GM18519 (cell line): Measurements from ENCODE around the gene ABHD16A.
A peak's percentile ranks its signal among the peaks of the same experiment; 100 is the strongest.

ENCODE experiments used
- ATAC-seq: cut with Tn5 transposase; IDR thresholded peaks from one replicate; pipeline ENCODE4 v1.9.1; 2021; ENCODE audit warnings: mild to moderate bottlenecking, moderate library complexity; ENCODE audit not compliant: unreplicated experiment, low FRiP score

The ABHD16A gene

DNA sequence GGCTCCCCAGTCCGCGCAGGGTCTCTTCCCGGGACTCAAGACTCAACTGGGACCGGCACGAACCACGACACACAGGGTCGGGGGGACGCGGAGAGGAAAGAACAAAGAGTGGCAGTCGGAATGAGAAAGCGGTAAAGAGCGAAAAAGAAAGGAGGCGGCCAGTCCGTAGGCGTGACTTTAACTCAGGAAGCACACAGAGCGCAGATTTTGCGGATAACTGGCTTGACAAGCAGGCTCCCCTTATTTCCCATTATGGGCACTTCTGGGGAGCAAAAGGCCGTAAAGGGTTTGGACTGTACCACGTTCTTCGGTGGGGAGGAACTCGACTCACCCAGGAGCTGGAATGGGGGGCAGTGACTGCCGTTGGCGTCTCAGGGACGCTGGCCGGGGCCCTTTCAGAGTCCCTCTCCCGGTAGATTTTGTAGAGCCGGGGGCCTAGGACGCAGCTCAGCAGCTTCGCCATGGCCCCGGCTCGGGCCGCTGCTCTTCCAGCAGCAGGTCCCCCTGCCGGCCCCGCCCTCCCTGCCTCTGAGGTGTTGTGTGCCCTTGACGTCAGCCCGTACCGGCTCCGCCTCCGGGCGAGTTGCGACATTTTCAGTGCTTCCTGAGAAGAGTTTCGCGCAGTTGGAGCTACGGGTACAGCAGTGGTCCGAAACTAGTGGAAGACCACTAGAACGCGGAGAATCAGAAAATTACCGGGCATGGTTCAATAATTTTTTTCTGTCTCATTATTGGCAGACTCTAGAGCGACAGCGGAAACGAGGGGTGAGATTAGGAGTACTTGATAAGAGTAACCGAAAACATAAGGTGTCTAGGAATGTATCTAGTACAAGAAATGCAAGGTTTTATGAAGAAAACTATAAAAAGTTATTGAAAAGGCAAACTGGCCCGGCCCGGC, at the start of gene ABHD16A:
ABHD16A (minus strand) TSS at position 506 of the 898 bp plus-strand sequence; CDS start at position 463, 43 bp downstream.
- peak; percentile 81 for ATAC-seq

DNA sequence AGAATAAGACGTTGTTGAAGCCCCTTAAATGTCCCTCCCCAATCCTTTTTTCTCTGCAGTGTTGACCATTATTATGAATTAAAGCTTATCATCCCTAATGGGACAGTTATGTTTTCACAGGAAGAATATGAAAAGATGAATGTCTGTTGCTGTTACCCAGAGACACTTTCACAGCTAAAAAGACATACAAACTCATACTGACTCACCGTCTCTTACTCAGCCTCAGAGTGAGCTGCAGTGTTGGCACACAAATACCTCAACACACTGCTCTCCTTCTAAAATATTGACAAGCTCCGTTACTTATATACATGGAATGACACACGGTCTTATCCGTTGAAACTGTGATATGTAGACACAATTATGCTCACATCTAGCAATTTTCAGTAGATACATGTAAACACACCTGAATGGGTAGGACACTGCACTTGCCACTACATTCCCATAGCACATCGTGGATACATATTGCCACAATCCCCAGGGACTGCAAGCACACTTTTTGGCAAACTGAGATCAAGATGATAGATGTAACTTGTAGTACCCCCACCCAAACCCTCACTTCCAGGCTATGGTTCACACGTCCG, 49.7 kb upstream of the ABHD16A start:
- no peak for ATAC-seq

DNA sequence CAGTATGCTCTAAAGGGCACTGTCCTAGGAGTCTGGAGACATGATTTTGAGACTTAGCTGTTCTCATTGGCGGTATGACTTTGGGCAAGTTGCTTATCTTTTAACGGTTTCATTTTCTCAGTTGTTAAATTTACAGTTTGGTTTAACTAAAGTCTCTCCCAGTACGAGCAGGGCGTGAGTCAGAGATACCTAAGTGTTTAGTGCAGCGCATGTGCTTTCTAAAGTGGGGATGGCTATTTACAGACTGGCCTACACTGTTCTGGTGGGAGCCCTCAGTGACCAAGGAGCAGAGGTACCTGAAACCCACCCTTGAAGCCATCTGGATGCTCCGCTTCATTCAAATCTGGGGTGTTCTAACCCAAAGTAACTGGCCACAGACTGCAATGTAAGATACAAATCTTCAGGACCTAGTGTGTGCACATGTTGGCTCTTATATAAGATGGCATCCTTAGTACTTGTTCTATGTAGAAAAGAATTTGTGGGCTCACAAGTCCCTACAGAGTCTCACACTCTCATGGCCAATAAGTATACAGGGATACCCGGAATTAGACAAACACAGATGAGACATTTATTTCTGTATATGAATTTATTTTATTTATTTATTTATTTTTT, 47.4 kb upstream of the ABHD16A start:
- ATAC-seq, result no peak

DNA sequence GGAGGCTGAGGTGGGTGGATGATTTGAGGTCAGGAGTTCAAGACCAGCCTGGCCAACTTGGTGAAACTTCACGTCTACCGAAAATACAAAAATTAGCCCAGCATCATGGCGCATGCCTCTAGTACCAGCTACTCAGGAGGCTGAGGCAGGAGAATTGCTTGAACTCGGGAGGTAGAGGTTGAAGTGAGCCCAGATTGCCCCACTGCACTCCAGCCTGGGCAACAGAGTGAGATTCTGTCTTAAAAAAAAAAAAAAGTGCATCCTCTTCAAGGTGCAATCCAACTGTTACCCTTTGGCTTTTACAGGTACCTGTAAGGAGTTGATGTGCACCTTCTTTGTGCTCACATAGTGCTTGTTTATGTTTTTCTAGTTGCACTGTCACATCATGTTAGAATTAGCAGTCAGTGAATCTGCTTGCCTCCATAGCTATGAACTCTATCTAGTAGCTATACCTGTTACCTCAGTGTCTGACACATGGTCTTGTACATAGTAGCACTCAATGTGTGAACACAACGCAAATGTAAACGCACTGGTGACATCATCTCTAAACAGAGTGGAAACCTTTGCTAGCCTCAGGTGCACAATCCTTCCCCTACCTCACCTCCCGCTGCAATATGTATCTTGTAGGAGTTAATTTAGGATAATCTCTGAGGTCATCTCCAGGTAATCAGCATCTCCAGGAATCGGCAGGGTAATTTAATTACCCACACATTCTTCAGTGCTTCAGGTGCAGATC, 46.3 kb upstream of the ABHD16A start:
- no peak for ATAC-seq

DNA sequence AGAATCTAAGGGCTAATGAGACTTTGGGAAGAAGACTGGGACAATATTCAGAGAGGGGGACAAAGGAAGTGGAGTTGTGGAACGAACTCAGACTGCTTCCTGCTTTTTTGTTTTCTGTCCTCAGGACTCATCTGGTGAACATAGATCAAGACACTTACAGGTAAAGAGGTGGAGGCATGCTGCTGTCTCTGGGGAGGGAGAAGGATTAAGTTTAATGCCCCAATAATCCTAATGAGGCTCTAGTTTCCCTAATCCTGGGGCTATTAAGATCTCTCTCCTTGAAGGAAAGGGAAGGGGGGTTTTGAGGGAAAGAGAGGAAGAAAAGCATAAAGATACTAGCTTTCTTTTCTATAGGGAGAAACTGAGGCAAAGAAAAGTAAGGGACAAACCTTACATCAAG, 41.3 kb upstream of the ABHD16A start:
- no peak for ATAC-seq

DNA sequence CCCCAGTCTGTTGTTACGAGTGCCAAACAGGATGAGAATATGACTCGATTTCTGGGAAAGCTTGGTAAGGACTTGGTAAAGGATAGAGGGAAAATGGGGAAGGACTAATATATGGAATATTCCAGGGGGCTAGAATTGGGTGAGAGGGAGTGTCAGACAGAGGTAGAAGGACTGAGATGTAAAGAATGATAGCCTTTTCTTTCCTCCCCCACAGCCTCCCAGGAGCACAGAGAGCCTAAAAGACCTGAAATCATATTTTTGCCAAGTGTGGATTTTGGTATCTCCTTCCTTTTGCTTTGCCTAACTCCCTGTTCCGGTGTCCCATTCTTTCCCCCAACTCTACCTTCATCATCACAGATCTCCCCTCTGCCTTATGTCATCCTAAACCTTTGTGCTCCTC, 39.8 kb upstream of the ABHD16A start:
- ATAC-seq, result no peak

DNA sequence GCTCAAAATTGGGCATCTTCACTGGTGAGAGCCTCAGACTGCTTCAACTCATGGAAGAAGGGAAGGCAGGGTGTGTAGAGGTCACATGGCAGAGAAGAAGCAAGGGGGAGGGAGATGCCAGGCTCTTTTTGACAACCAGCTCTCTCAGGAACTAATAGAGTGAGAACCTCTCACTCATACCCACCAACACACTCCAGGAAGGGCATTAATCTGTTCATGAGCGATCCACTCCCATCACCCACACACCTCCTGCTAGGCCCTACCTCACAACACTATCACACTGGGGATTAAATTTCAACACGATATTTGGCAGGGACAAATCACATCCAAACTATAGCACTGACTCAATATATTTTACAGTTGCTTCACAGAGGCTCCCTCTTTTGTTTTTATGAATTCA, 38.7 kb upstream of the ABHD16A start:
- no peak for ATAC-seq

DNA sequence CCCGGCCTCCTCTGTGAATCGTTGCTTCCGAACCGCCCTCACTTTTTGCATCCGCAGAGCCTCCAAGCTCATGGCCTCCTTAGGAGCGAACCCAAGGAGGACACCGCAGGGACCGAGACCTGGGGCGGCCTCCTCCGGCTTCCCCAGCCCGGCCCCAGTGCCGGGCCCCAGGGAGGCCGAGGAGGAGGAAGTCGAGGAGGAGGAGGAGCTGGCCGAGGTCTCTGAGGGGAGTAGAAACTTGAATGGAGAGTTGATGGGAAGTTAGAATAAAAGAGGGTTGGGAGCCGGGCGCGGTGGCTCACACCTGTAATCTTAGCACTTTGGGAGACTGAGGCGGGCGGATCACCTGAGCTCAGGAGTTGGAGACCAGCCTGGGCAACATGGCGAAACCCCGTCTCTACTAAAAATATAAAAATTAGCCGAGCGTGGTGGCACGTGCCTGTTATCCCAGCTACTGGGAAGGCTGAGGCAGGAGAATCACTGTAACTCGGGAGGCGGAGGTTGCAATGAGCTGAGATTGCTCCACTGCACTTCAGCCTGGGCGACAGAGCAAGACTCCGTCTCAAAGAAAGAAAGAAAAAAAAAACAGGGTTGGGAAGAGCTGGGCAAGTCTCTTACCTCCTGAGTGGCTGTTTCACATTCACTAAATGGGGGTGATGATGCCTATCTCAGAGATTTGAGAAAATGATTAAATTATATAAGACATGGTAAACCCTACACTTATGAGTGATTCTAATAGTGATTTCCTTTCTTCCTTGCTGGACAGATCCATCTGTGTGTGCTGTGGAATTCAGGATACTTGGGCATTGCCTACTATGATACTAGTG, 37.5 kb upstream of the ABHD16A start:
- ATAC-seq, result no peak

DNA sequence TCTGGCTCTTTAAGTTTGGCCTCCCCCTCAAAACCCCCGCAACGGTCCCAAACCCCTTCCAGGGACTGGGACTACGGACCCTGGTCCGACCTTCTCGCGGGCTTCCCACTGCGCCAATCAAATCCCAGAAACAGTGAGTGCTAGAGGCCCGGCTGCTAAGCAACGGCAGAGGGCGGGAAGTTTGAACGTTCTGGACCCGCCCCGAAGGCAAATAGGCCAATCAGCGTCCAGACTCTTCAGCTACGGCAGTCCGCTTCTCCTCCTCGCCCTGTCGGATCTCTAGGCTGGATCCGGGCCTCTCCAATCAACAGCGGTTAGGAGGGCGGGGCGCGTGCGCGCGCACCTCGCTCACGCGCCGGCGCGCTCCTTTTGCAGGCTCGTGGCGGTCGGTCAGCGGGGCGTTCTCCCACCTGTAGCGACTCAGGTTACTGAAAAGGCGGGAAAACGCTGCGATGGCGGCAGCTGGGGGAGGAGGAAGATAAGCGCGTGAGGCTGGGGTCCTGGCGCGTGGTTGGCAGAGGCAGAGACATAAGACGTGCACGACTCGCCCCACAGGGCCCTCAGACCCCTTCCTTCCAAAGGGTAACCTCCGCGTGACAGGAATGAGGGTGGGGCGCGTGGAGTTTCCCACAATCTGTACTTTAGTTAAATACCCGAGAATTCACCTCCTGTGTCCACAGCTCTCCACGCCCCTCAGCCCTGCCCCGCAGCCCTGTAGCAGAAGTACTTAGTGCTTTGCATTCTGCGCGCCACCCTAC, 36.7 kb upstream of the ABHD16A start, which contains the start of gene MSH5:
MSH5 (plus strand) TSS at position 367 of the 758 bp plus-strand sequence. CDS start 462 bp downstream, outside the sequence.
- ATAC-seq, result peak; percentile 66

DNA sequence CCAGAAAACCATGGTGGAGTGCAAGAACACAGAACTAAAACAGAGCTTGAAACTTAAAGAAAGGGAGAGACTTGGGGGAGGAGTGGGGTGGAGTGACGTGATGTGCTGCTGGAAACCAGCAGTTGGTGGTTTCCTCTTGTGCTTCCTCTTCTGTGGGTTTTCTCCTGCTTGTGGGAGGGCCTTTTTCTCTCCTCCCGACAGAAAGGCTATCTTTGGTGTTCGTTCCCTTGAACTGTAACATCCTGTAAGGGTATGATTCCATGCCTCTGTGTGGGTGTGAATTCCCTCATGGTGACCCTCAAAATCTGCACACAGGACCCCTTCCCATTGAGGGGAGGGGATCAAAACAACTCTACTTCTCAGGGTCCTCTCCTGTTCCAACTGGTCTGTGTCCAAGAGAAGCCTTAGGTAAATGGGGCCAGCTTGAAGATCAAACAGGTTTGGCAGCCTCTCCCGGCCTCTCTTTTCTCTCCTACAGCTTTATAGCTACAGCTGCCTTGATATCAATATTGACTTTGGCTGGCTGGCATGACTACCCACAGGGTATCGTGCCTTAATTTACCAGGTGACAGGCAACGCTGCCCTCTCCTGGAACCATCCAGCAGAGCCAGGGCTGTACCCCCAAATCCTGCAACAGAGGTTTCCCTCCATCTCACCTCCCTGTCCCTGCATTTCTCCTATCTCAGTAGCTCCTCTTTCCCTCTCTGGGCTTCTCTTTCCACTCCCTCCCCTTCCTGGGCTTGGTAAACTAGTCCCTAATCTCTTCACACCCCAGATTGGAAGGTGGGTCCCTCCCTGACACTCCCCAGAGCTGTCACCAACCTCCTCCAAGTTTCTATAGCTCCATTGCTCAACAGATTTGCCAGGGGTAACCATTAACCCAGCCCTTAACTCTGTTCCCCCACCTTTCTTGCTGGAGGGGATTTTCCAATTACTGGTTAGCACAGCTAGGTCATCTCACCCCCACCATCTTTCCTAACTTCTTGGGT, 35.2 kb upstream of the ABHD16A start:
- ATAC-seq, result no peak

DNA sequence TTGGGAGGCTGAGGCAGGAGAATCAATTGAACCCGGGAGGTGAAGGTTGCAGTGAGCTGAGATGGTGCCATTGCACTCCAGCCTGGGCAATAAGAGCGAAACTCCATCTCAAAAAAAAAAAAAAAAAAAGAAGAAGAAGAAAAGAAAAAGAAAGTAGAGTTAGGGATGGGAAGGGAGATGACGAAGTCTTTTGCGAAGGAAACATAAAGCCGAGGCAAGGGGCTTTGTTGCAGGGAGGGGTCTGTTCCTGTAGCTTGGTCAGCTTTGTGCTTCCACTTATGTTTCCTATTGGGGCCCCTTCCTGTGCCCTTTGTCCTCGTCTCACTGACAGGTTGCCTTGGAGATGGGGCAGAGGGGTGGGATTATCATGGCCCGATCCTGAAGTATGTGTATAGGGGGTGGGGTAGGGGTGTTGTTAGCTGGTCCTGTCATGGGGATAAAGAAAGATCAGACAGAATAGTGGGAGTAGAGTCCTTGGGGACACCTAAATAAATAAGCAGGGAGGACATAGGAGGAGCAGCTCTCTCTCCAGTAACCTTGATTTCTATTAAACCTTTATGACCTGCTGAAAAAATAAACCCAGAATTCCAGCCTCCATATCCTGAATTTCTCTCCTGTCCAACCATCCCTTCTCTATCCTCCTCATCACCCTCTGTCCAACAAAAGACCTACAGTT, 34.3 kb upstream of the ABHD16A start:
- ATAC-seq, result no peak

DNA sequence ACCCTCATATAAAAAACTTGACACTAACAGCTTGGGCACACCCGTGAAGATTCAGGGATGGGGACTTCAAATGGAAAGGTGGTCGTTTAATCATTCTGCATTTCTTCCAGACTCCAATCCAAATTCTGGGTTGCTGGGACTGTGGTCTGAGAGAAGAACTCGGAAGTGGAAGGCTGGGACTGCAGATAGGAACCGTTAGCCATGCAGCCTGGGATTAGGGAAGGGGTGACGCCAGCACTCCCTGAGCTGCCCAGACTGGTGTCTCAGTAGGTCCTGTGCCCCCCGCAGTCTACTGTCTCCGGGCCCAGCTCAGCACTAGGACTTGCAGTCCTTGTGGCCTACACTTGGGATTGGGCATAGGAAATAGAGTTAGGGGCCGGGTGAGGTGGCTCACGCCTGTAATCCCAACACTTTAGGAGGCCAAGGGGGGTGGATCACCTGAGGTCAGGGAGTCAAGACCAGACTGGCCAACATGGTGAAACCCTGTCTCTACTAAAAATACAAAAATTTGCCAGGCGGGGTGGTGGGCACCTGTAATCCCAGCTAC, 33.7 kb upstream of the ABHD16A start:
- ATAC-seq, result no peak

DNA sequence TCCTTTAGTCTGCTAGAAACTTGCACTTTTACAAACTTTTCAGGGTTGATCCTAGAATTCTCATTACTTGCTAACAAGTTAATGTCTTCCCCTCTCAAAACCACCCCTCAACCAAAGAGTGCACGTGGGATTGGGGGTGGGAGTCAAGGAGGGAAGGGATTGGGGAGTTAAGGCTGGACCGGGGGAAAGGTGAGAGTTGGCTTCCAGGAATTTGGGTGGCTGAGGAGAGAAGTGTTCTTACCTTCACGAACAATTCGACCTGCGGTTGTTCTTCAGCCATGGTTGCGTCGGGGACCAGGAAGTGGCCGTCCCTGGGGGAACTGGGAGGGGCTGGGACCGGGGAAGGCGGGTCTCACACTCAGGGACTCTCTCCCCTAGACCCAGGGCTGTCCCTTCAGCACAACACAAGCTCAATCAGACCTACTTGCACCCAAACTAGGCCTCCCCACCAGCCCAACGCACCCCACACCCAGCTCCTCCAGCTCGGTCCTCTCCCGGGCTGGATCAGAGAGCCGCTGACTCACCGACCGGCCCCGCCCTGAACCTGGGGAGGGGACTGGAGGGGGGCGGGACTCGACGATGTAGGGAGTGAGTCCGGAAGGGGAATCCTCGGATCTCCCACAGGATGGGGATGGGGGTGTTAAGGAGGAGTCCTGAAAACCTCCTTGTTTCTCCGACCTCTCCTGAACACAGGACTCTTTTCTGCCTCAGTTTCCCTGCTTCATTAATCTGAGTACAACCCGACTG, 33.1 kb upstream of the ABHD16A start, which contains the start of gene CLIC1:
CLIC1 (minus strand) TSS at position 510 of the 747 bp plus-strand sequence; CDS start at position 280, 230 bp downstream.
- no peak for ATAC-seq

DNA sequence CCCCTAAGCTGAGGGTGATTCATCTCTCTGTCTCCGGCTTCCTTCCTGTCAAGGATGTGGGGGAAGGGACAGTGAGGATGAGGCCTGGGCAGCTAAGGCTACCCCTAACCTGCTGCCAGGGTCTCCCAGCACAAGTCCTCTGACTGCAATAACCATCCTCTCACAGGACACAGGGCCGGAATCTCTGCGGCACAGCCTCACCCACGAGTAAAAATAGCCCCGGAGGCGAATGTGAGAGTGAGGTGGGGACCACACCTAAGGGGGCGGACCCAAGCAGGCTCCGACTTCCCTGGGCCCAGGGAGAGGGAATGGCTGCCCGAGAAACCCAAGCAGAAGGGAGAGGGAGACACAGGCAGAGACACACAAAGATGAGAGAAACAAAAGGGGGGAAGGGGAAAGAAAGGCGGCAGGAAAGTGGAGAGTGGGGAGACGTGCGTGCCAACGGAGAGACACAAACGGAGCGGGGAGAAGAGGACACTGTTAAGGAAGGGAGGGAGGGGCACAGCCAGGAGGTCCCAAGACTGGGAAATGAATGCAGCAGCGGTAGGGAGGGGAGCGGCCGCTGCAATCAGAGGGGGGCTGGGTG, 31.8 kb upstream of the ABHD16A start:
- no peak for ATAC-seq

DNA sequence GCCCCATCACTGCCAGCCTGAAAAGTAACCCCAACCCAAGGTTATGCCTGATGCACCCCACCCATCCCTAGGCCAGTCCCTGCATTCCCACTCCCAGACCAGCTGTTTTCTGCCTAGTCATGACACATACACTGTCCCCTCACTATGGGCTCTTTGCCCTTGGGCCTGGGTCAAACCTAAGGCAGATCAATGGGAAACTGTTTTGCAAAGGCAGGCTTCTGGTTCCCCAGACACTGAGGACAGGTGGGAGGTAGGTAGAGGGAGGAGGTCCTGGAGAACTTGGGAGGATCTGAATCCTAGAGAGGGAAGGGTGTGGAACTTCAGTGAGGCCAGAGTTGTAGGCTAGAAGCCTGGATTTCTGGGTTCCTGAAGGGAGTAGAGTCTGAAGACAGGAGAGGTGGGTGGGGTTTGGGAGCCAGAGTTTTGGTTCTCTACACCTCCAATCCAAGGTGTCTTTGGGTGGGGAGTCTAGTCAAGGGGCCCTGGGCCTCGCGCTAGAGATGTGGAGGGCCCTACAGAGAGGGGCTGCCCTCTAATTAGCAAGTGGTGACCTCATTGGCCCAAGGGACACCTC, 31.2 kb upstream of the ABHD16A start:
- ATAC-seq, result no peak

DNA sequence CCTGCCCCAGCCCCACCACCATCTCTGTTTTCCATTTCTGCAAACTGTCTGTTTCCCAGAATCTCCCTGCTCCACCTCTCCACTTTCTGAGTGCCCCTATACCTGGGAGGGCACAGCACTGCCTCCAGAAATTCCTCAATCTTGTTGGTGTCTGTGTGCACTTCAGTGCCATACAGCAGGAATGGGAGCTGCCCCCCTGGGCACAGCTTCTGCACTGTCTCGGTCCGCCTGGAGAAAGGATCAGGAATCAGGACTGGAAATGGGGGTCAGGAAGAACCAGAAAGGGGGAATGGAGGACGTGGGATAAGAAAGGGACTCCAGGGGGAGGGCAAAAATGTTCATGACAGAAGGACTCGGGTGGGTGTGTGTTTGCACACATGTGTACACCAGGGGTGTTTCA, 30.6 kb upstream of the ABHD16A start:
- no peak for ATAC-seq
